Keratinocyte (primary cell): ENCODE measurements around the gene EXOC6B. TPM values are rescaled to one million over a fixed set of nuclear protein-coding genes. Genes with fewer than 3 reads are reported as not detected.
"Not testable (repeated sequence)": the region's sequence is repeated elsewhere in the genome, so short reads cannot be mapped to it uniquely, and the experiment has no call there.

Source experiments
- DNase-seq: peaks from one replicate; pipeline ENCODE4 v3.0.0-alpha.2; 2011; ENCODE audit warnings: low read depth, missing footprints, low spot score
- FAIRE-seq: peaks from 2 replicates; lab custom pipeline; 2011; peaks lifted over from hg19 to GRCh38; lab: Jason Lieb, UNC
- H2AFZ ChIP-seq: 2 replicates; pipeline ENCODE4 v1.6.0; 2012; ENCODE audit warnings: low read length, control low read depth, inconsistent platforms; ENCODE audit not compliant: control insufficient read depth
- H3K27ac ChIP-seq: 2 replicates; pipeline ENCODE4 v1.5.1; 2011; ENCODE audit warnings: low read length; ENCODE audit not compliant: control insufficient read depth, insufficient read depth
- H3K27me3 ChIP-seq: 3 replicates; pipeline ENCODE4 v1.6.0; 2011; ENCODE audit warnings: low read length; ENCODE audit not compliant: control insufficient read depth, insufficient read depth; ENCODE audit errors: extremely low read depth
- H3K36me3 ChIP-seq, 2 experiments: 2 replicates in 1 of 2; 3 replicates in 1 of 2; pipeline ENCODE4 v1.5.1; 2011; ENCODE audit warnings: low read length in 2 of 2, mild to moderate bottlenecking in 1 of 2; ENCODE audit not compliant: control insufficient read depth in 2 of 2, insufficient read depth in 2 of 2; ENCODE audit errors: extremely low read depth in 1 of 2
- H3K4me1 ChIP-seq: 3 replicates; pipeline ENCODE4 v1.5.1; 2011; ENCODE audit warnings: low read length; ENCODE audit not compliant: control insufficient read depth, insufficient read depth; ENCODE audit errors: extremely low read depth
- H3K4me2 ChIP-seq: 3 replicates; pipeline ENCODE4 v1.6.0; 2011; ENCODE audit warnings: low read depth, low read length; ENCODE audit not compliant: control insufficient read depth, insufficient read depth; ENCODE audit errors: extremely low read depth
- H3K4me3 ChIP-seq, 3 experiments: fragments of 200-600 bp in 1 of 3; sonication (generic) in 1 of 3; 2 replicates in 2 of 3; 3 replicates in 1 of 3; pipeline ENCODE4 v1.5.1; 2011 to 2016; ENCODE audit warnings: low read length in 3 of 3, mild to moderate bottlenecking in 3 of 3, control low read depth in 2 of 3, inconsistent platforms in 1 of 3, low read depth in 1 of 3, mixed read lengths in 1 of 3, mixed run types in 1 of 3, moderate library complexity in 1 of 3; ENCODE audit not compliant: control insufficient read depth in 2 of 3, insufficient read depth in 2 of 3; ENCODE audit errors: extremely low read depth in 1 of 3
- H3K79me2 ChIP-seq: 2 replicates; pipeline ENCODE4 v1.6.0; 2012; ENCODE audit warnings: low read length; ENCODE audit not compliant: control insufficient read depth, insufficient read depth
- H3K9ac ChIP-seq: 3 replicates; pipeline ENCODE4 v1.6.0; 2011; ENCODE audit warnings: low read length; ENCODE audit not compliant: control insufficient read depth, insufficient read depth; ENCODE audit errors: extremely low read depth
- H3K9me1 ChIP-seq: 3 replicates; pipeline ENCODE4 v1.6.0; 2011; ENCODE audit warnings: low read length; ENCODE audit not compliant: control insufficient read depth, insufficient read depth; ENCODE audit errors: extremely low read depth
- H3K9me3 ChIP-seq: 2 replicates; pipeline ENCODE4 v1.5.1; 2012; ENCODE audit warnings: low read depth, low read length; ENCODE audit not compliant: control insufficient read depth
- H4K20me1 ChIP-seq: 3 replicates; pipeline ENCODE4 v1.6.0; 2011; ENCODE audit warnings: low read length; ENCODE audit not compliant: control insufficient read depth, insufficient read depth; ENCODE audit errors: extremely low read depth
- EZH2 ChIP-seq: IDR thresholded peaks from one replicate; pipeline ENCODE4 v1.6.1; 2012; ENCODE audit warnings: inconsistent platforms, mild to moderate bottlenecking, low read length, moderate library complexity
- dilution Hi-C: fragments of 300-500 bp; cut with MboI; formaldehyde crosslinking; loops from one replicate; pipeline ENCODE4 v1.7.0; 2020; ENCODE audit warnings: low sequenced_read_pairs; ENCODE audit not compliant: extremely low pct_ligation_motif_present
- polyA plus RNA-seq, 5 experiments: library from polyadenylated mRNA; depleted of rRNA in 3 of 5; stranded (reverse) in 3 of 5; stranded (forward) in 1 of 5; unstranded in 1 of 5; fragments of >200 nt; gene quantifications; 1 replicate in 1 of 5; 2 replicates in 3 of 5; 3 replicates in 1 of 5; pipeline versions ENCODE4 v1.2.1 to v1.2.3, GENCODE V29; 2011 to 2012; ENCODE audit warnings: missing spikeins in 2 of 5, low read depth in 1 of 5, low replicate concordance in 1 of 5
- TF ChIP-seq, protein P1 (sequence below), 3 experiments: IDR thresholded peaks in 1 of 3; conservative IDR thresholded peaks in 1 of 3; optimal IDR thresholded peaks in 1 of 3; 2 replicates in 2 of 3; 3 replicates in 1 of 3; pipeline versions ENCODE3 to v1.5.1; 2011; ENCODE audit warnings: low read length in 3 of 3, mild to moderate bottlenecking in 3 of 3, moderate library complexity in 2 of 3, control low read depth in 1 of 3, inconsistent platforms in 1 of 3; ENCODE audit not compliant: insufficient read depth in 2 of 3; ENCODE audit errors: extremely low read depth in 1 of 3

The EXOC6B gene
- polyA plus RNA-seq, 1 donor (not counting 4 experiments of a cell fraction or from before 2014, with no cell fraction given) = 37.3 TPM

DNA sequence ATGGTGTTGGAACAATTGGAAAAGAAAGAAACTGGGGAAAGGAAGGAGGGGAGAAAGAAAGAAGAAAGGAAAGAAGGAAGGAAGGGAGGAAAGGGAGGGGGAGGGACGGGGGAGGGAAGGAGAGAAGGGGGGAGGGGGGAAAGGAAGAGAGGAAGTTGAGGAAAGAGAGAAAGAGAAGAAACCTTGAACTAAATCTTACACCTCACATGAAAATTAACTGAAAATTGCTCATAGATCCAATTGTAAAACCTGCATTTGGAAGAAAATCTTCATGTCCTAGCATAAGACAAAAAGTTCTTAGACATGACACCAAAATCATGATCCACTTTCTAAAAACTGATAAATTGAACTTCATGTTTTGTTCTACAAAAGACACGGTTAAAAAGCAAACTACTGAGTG is 163.8 kb downstream of the EXOC6B start:
- H3K9me3 ChIP-seq = no peaks in the 10 kb centered on the region
- H3K27ac ChIP-seq = no peak overlapping the region
- H3K79me2 ChIP-seq = peaks cover 9% of the 10 kb centered on the region
- no peak overlapping the region for H3K4me2 ChIP-seq
- no peak overlapping the region for H3K9ac ChIP-seq
- no peaks in the 10 kb centered on the region for H4K20me1 ChIP-seq
- no peaks in the 10 kb centered on the region for H3K9me1 ChIP-seq
- H3K27me3 ChIP-seq = no peaks in the 10 kb centered on the region
- no peak overlapping the region for H3K4me3 ChIP-seq
- H3K36me3 ChIP-seq = no peaks in the 10 kb centered on the region
- H3K4me1 ChIP-seq = no peaks in the 10 kb centered on the region
- no peak overlapping the region for H2AFZ ChIP-seq
- no peak for TF ChIP-seq EZH2
- TF ChIP-seq, protein P1, sequence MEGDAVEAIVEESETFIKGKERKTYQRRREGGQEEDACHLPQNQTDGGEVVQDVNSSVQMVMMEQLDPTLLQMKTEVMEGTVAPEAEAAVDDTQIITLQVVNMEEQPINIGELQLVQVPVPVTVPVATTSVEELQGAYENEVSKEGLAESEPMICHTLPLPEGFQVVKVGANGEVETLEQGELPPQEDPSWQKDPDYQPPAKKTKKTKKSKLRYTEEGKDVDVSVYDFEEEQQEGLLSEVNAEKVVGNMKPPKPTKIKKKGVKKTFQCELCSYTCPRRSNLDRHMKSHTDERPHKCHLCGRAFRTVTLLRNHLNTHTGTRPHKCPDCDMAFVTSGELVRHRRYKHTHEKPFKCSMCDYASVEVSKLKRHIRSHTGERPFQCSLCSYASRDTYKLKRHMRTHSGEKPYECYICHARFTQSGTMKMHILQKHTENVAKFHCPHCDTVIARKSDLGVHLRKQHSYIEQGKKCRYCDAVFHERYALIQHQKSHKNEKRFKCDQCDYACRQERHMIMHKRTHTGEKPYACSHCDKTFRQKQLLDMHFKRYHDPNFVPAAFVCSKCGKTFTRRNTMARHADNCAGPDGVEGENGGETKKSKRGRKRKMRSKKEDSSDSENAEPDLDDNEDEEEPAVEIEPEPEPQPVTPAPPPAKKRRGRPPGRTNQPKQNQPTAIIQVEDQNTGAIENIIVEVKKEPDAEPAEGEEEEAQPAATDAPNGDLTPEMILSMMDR (optimal IDR thresholded peaks at IDR 0.05 in 1 of 3, IDR thresholded peaks at IDR 0.05 in 1 of 3, conservative IDR thresholded peaks at IDR 0.05 in 1 of 3; ENCODE audit: extremely low read depth in 1 of 3, insufficient read depth in 2 of 3, low read length in 3 of 3) = no peak
- FAIRE-seq (no peak), DNase-seq (no peak)
- dilution Hi-C loops = no loop called here

DNA sequence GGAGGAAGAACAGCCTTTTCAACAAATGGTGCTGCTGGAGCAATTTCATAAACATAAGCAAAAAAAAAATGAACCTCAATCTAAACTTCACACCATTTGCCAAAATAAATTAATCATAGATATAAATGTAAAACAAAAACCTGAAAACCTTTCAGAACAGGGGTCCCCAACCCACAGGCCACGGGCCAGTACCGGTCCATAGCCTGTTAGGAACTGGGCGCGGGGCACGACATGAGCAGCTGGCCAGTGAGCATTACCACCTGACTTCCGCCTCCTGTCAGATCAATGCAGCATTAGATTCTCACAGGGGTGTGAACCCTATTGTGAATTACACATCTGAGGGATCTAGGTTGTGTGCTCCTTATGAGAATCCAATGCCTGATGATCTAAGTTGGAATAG is 176.0 kb downstream of the EXOC6B start:
- no peak overlapping the region for H3K4me3 ChIP-seq
- H4K20me1 ChIP-seq = no peaks in the 10 kb centered on the region
- no peak for FAIRE-seq
- no peak for DNase-seq
- no peak overlapping the region for H2AFZ ChIP-seq
- H3K9me1 ChIP-seq = no peaks in the 10 kb centered on the region
- no peak overlapping the region for H3K27ac ChIP-seq
- H3K4me1 ChIP-seq = no peaks in the 10 kb centered on the region
- no peak overlapping the region for H3K4me2 ChIP-seq
- dilution Hi-C loops = no loop called here
- TF ChIP-seq EZH2 = no peak
- TF ChIP-seq, protein P1 (optimal IDR thresholded peaks at IDR 0.05 in 1 of 3, IDR thresholded peaks at IDR 0.05 in 1 of 3, conservative IDR thresholded peaks at IDR 0.05 in 1 of 3; ENCODE audit: extremely low read depth in 1 of 3, insufficient read depth in 2 of 3, low read length in 3 of 3) = no peak
- no peaks in the 10 kb centered on the region for H3K9me3 ChIP-seq
- H3K27me3 ChIP-seq = no peaks in the 10 kb centered on the region
- no peaks in the 10 kb centered on the region for H3K36me3 ChIP-seq
- no peak overlapping the region for H3K9ac ChIP-seq
- no peaks in the 10 kb centered on the region for H3K79me2 ChIP-seq

DNA sequence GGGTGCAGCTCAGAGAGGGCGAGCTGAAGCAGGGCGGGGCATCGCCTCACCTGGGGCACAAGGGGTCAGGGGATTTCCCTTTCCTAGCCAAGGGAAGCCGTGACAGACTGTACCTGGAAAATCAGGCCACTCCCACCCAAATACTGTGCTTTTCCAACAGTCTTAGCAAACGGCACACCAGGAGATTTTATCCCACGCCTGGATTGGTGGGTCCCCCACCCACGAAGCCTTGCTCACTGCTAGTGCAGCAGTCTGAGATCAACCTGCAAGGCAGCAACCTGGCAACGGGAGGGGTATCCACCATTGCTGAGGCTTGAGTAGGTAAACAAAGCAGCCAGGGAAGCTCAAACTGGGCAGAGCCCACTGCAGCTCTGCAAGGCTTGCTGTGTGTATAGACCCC is 184.6 kb downstream of the EXOC6B start:
- H3K4me3 ChIP-seq, H3K36me3 ChIP-seq, H2AFZ ChIP-seq, H3K4me2 ChIP-seq, H3K9ac ChIP-seq, dilution Hi-C loops, H3K9me3 ChIP-seq, H3K9me1 ChIP-seq, H3K79me2 ChIP-seq, FAIRE-seq, DNase-seq, H3K4me1 ChIP-seq, H4K20me1 ChIP-seq, H3K27ac ChIP-seq, H3K27me3 ChIP-seq: not testable (repeated sequence)
